ENCODE data around the gene OR5B12.

OR5B12 gene

DNA sequence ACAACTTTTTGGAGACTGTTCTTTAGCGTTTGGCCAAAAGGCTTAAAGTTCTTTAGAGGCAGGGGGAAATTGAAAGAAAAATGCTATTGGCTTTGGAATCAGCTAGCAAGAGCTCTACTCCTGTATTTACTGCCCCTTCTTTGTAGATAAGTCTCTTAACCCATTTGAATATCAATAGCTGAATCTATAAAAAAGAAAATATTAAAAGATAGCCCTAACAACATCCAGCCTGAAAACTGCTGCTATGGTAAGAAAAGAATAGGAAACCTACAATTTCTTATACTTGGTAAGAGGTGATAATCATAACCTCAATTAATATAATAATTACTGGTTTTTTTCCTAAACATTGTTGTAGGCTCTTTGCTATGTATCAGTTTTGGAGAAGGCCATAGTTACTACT lies at the start of gene OR5B12:
OR5B12 (minus strand) TSS at position 101 of the 400 bp plus-strand sequence. CDS start 2,085 bp downstream, outside the sequence.
- no peak for DNase-seq (ENCODE audit: low spot score)
- TF ChIP-seq, protein P1, sequence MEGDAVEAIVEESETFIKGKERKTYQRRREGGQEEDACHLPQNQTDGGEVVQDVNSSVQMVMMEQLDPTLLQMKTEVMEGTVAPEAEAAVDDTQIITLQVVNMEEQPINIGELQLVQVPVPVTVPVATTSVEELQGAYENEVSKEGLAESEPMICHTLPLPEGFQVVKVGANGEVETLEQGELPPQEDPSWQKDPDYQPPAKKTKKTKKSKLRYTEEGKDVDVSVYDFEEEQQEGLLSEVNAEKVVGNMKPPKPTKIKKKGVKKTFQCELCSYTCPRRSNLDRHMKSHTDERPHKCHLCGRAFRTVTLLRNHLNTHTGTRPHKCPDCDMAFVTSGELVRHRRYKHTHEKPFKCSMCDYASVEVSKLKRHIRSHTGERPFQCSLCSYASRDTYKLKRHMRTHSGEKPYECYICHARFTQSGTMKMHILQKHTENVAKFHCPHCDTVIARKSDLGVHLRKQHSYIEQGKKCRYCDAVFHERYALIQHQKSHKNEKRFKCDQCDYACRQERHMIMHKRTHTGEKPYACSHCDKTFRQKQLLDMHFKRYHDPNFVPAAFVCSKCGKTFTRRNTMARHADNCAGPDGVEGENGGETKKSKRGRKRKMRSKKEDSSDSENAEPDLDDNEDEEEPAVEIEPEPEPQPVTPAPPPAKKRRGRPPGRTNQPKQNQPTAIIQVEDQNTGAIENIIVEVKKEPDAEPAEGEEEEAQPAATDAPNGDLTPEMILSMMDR (IDR thresholded peaks at IDR 0.05; ENCODE audit: borderline replicate concordance, control extremely low read depth, extremely low read depth, insufficient read depth, missing control alignments) = no peak
- in situ Hi-C loops (cut with MboI; ENCODE audit: low sequenced_read_pairs, unreplicated experiment) = no loop called here

DNA sequence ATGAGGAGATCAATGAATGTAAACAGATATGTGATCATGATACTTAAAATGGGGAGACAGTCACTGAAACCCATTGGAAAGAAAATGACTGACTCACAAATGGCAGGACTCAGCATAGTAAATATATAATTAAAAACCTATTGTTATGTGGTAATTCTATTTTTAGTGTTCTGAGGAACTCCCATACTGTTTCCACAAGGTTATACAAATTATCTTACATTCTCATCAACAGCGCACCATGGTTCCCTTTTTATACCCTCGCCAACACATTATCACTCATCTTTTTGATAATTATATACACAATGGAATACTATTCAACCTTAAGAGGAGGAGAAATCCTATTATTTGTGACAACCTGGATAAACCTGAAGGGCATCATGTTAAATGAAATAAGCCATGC lies 48.8 kb upstream of the OR5B12 start:
- in situ Hi-C loops (cut with MboI; ENCODE audit: low sequenced_read_pairs, unreplicated experiment) = no loop called here
- TF ChIP-seq, protein P1 (IDR thresholded peaks at IDR 0.05; ENCODE audit: borderline replicate concordance, control extremely low read depth, extremely low read depth, insufficient read depth, missing control alignments) = no peak
- DNase-seq (ENCODE audit: low spot score) = no peak

DNA sequence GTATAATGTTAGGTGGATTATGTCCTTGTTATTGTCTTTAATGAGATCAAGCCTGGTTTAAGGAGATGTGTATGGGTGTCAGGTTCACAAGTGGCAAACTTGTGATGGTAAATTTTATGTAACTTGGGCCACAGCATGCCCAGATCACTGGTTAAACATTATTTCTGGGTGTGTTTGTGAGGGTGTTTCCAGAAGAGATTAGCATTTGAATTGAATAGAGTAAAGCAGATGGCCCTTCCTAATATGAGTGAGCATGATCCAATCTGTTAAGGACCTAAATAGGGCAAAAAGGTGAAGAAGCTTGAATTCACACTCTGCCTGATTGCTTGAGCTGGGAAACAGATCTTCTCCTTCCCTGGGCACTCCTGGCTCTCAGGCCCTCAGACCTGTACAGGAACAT lies 45.1 kb upstream of the OR5B12 start:
- TF ChIP-seq, protein P1 (IDR thresholded peaks at IDR 0.05; ENCODE audit: borderline replicate concordance, control extremely low read depth, extremely low read depth, insufficient read depth, missing control alignments) = no peak
- in situ Hi-C loops (cut with MboI; ENCODE audit: low sequenced_read_pairs, unreplicated experiment) = no loop called here
- no peak for DNase-seq (ENCODE audit: low spot score)

DNA sequence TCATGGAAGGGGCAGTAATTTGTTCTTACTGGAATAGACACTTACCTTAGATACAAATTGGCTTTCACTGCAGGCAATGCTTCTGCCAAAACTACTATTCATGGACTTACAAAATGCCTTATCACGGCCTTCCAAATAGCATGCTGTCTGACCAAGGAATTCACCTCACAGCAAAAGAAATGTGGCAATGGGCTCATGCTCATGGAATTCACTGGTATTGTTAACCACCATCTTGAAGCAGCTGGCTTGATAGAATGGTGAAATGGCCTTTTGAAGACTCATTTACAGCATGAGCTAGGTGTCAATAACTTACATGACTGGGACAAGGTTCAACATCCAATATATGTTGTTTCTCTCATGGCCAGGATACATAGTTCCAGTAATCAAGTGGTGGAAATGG lies 43.9 kb upstream of the OR5B12 start:
- no peak for DNase-seq (ENCODE audit: low spot score)
- in situ Hi-C loops (cut with MboI; ENCODE audit: low sequenced_read_pairs, unreplicated experiment) = no loop called here
- TF ChIP-seq, protein P1 (IDR thresholded peaks at IDR 0.05; ENCODE audit: borderline replicate concordance, control extremely low read depth, extremely low read depth, insufficient read depth, missing control alignments) = no peak

DNA sequence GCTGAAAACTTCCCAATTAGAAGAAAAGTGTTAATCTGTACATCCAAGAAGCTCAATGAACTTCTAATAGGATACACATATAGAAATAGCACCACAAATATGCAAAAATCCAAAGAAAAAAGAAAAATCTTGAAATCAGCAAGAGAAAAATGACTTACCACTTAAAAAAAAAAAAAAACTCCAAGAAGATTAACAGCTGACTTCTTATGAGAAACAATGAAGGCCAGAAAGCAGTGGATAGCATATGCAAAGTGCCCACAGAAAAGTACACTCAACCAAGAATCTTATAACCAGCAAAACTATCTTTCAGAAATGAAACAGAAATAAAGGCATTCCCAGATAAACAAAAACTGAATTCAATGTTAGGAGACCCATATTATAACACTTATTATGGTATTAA lies 29.9 kb upstream of the OR5B12 start:
- in situ Hi-C loops (cut with MboI; ENCODE audit: low sequenced_read_pairs, unreplicated experiment) = no loop called here
- TF ChIP-seq, protein P1 (IDR thresholded peaks at IDR 0.05; ENCODE audit: borderline replicate concordance, control extremely low read depth, extremely low read depth, insufficient read depth, missing control alignments) = no peak

DNA sequence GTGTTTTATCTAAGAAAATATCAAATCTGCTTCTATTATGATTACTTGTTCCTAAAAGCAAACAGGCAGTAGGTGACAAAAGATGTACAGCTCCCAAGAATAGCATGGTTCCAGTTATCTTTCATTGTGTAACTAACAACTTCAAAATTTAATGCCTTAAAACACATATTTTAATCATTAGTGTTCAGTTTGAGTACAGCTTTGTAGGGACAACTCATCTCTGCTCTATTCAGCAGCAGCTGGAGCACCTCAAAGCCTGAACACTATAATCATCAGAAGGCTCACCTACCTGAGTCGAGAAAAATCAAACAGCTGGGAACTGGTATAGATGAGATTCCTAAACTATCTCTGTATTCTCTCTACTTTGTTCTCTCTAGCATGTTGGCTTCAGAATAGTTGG lies 24.3 kb upstream of the OR5B12 start:
- in situ Hi-C loops (cut with MboI; ENCODE audit: low sequenced_read_pairs, unreplicated experiment) = no loop called here

More for the DNA sequence above, 29.9 kb upstream of the OR5B12 start:
- DNase-seq (ENCODE audit: low spot score) = no peak

More for the DNA sequence above, 24.3 kb upstream of the OR5B12 start:
- DNase-seq (ENCODE audit: low spot score) = no peak
- TF ChIP-seq, protein P1 (IDR thresholded peaks at IDR 0.05; ENCODE audit: borderline replicate concordance, control extremely low read depth, extremely low read depth, insufficient read depth, missing control alignments) = no peak
